Erythroblast (primary cell): Measurements from ENCODE around the gene MRPL34.

ENCODE experiments used
- GATA1 ChIP-seq: IDR thresholded peaks from 2 replicates; pipeline ENCODE4 v1.6.1; 2011; ENCODE audit warnings: low read depth, mild to moderate bottlenecking, control low read depth, low read length, moderate library complexity
- POLR2A ChIP-seq: IDR thresholded peaks from 2 replicates; pipeline ENCODE4 v1.6.1; 2011; ENCODE audit warnings: mild to moderate bottlenecking, low read length

DNA sequence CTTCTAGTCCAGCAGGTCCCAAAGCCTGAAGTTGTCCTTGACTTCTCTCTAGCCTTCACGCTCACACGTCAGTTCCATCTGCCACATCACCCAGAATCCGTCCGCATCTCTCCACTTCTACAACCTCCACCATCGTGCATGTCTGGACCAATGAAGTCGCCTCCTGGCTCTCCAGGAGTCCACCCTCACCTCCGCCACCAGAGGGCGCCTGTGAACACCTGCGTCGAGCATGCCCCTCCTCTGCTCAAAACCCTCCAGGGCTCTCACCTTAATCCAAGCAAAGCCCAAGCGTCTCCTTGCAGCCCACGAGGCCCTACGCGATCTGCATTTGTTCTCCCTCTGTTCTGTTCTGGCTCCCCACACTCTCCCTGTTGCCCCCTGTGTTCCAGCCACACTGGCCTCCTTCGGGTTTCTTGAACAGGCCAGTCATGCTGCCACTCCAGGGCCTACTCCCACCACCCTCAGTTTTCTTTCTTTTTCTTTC is 44.8 kb upstream of the MRPL34 start:
- TF ChIP-seq POLR2A (no peak), GATA1 (no peak)
